ENCODE results near the gene FRMD8. TPM values are rescaled to one million over a fixed set of nuclear protein-coding genes. Genes with fewer than 3 reads are reported as not detected.
A peak's percentile ranks its signal among the peaks of the same experiment; 100 is the strongest.
"Not testable (repeated sequence)": the region's sequence is repeated elsewhere in the genome, so short reads cannot be mapped to it uniquely, and the experiment has no call there.

Gene FRMD8
- total RNA-seq, 1 donor from 2014 or later: 40.5 TPM

DNA sequence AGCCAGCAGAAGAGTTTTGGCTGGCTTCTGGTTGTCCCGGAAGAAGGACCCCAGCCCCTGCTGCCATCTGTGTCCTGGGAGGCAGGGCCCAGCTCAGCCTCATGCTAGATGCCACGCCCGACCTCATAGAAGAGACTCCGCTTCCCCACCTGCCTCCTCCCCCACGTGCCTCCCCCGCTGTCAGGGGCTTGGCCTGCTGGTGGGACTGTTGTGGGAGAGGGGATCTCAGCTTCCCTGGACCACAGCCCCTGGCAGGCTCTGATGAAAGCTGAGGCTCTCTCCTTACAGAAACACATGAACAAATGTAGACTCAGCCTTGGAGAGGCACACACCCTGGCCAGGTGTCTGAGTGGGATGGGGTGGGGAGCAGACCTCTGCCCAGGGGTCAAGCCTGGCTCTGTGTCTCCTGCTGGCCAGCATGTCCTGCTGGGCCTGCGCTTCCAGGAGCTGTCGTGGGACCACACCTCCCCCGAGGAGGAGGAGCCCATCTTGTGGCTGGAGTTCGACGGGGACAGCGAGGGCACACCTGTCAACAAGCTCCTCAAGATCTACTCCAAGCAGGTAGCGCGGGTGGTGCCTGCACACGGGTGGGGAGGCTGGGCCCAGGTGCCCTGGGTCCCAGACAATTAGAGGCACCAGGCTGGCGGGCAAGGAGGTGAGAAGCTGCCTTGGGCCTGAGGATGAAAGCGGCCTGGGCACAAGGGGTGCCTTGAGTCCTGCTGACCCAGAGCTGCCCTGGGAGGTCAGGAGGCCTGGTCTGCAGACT, 14.1 kb downstream of the FRMD8 start:
- intact Hi-C loops (cut with micrococcal nuclease): no loop called here
- Mint-ChIP-seq H3K9me3 (no peaks in the 10 kb centered on the region), H3K4me3 (no peak overlapping the region), H3K27me3 (ENCODE audit: insufficient read depth) (no peaks in the 10 kb centered on the region), H3K27ac (no peak overlapping the region), H3K36me3 (ENCODE audit: low read depth) (peaks cover 31% of the 10 kb centered on the region), H3K4me1 (ENCODE audit: low read depth) (peaks cover 6% of the 10 kb centered on the region)
- DNase-seq (ENCODE audit: low spot score): no peak

DNA sequence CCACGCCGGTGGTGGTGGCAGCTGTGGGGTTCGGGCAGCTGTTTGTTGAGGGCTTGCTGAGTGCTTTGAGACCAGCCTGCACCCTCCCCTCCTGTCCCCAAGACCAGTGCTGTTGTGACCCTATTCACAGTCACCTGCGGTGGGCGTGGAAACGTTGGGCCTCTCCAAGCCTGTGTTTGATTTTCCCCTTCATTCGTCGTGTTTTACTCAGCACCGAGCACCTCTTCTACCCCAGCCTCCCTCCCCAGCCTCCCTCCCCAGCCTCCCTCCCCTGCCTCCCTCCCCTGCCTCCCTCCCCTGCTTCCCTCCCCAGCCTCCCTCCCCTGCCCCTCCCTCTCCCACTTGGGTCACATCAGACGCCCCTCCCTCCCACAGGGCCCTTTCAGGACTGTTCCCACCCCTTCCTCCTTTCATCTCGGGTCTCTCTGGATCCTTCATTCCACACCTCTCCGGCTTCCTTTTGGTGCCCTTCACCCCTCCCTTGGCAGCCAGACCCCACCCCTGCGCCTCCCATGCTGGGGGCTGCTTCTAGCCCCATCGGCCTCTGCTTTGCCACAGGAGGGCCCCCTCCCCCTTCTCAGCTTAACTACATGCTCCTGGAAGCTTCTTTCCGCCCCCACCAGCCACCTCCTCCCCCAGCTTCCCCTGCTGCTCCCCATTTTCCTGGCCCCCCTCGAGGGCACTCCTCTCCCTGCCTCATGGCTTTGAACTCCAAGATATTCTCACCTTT, 14.8 kb downstream of the FRMD8 start:
- intact Hi-C loops (cut with micrococcal nuclease): no loop called here
- H3K27ac Mint-ChIP-seq: no peak overlapping the region
- peaks cover 31% of the 10 kb centered on the region for H3K36me3 Mint-ChIP-seq (ENCODE audit: low read depth)

DNA sequence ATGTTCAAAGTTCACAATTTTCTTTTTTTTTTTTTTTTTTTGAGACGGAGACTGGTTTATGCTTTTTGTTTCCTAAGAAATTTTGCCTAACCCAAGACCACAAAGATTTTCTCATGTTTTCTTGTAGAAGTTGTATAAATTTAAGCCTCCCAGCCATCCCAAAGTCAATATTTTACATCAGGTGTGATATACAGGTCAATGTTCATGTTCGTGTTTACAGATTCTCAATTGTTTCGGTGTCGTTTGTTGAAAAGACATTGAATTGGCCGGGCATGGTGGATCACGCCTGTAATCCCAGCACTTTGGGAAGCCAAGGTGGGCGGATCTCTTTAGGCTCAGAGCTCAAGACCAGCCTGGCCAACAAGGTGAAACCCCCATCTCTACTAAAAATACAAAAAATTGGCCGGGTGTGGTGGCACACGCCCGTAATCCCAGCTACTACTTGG, 15.4 kb downstream of the FRMD8 start:
- Mint-ChIP-seq H3K36me3 (ENCODE audit: low read depth) (peaks cover 31% of the 10 kb centered on the region), H3K9me3 (no peaks in the 10 kb centered on the region), H3K27ac (no peak overlapping the region), H3K4me3 (no peak overlapping the region), H3K27me3 (ENCODE audit: insufficient read depth) (no peaks in the 10 kb centered on the region), H3K4me1 (ENCODE audit: low read depth) (peaks cover 6% of the 10 kb centered on the region)
- DNase-seq (ENCODE audit: low spot score): no peak
- intact Hi-C loops (cut with micrococcal nuclease): no loop called here

More for the DNA sequence above, 14.8 kb downstream of the FRMD8 start:
- Mint-ChIP-seq H3K4me1 (ENCODE audit: low read depth) (peaks cover 6% of the 10 kb centered on the region), H3K4me3 (no peak overlapping the region), H3K9me3 (no peaks in the 10 kb centered on the region), H3K27me3 (ENCODE audit: insufficient read depth) (no peaks in the 10 kb centered on the region)
- DNase-seq (ENCODE audit: low spot score): no peak

DNA sequence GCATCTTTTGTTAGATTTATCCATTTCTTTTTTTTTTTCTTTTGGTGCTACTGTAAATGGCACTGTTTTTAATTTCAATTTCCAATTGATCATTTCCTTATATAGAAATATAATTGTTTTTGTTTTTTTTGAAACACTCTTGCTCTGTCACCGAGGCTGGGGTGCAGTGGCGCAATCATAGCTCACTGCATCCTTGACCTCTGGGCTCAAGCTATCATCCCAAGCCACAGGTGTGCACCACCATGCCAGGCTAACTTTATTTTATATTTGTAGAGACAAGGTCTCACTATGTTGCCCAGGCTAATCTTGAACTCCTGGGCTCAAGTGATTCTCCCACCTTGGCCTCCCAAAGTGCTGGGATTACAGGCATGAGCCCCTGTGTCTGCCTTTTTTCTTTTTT, 16.4 kb downstream of the FRMD8 start:
- H3K36me3 Mint-ChIP-seq (ENCODE audit: low read depth): peaks cover 25% of the 10 kb centered on the region
- H3K4me1 Mint-ChIP-seq (ENCODE audit: low read depth): peaks cover 6% of the 10 kb centered on the region
- H3K4me3 Mint-ChIP-seq: no peak overlapping the region
- H3K27me3 Mint-ChIP-seq (ENCODE audit: insufficient read depth): no peaks in the 10 kb centered on the region
- H3K9me3 Mint-ChIP-seq: no peaks in the 10 kb centered on the region
- no peak overlapping the region for H3K27ac Mint-ChIP-seq
- intact Hi-C loops (cut with micrococcal nuclease): no loop called here
- no peak for DNase-seq (ENCODE audit: low spot score)

DNA sequence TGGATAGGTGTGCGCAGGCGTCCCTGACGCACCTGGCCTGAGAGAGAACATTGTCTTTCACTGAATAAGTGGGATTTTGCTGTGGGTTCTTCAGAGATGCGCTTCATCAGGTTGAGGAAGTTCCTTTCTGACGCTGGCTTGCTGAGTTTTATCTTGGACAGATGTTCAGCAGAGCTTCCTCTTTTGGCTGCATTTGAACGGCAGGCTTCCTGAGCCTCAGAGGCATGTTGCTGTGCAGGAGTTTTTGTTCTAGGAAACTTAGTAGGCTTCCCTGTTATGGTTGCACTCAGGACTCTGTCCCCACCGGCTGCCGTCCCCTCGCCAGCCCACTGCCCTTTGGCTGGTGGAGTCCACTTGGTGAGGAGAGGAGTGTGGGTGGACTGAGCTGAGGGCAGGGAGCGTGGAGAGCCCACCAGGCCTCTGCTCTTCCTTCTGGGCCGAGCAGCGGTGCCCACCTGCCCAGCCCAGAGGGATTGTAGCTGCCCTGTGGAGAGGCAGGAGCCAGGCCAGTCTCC, 17.2 kb downstream of the FRMD8 start:
- Mint-ChIP-seq H3K27me3 (ENCODE audit: insufficient read depth) (no peaks in the 10 kb centered on the region), H3K4me3 (peak overlapping the region; percentile 33), H3K4me1 (ENCODE audit: low read depth) (peaks cover 6% of the 10 kb centered on the region), H3K36me3 (ENCODE audit: low read depth) (peaks cover 21% of the 10 kb centered on the region), H3K9me3 (no peaks in the 10 kb centered on the region), H3K27ac (no peak overlapping the region)
- no peak for DNase-seq (ENCODE audit: low spot score)
- intact Hi-C loops (cut with micrococcal nuclease): no loop called here

DNA sequence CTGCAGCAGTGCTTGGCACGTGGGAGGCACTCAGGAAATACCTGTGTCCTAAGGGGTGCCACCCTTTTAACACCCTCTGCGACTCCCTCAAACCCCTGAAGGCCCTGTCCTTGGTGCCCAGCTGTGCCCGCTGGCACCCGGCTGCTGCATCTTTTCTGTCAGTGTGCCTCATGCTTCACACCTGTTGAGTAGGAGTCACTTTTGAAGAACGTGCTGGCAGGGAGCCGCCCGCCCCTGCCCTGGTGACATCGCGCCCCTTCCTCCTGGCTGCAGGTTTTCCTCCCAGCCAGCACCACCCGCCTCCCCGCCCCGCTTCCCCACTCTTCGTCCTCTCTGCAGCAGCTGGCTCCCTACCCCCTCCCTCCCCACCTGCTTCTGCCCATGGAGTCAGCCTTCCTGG, 17.8 kb downstream of the FRMD8 start:
- Mint-ChIP-seq H3K27ac (no peak overlapping the region), H3K4me3 (no peak overlapping the region), H3K9me3 (no peaks in the 10 kb centered on the region), H3K36me3 (ENCODE audit: low read depth) (peaks cover 22% of the 10 kb centered on the region), H3K4me1 (ENCODE audit: low read depth) (peaks cover 6% of the 10 kb centered on the region), H3K27me3 (ENCODE audit: insufficient read depth) (no peaks in the 10 kb centered on the region)
- intact Hi-C loops (cut with micrococcal nuclease): no loop called here
- DNase-seq (ENCODE audit: low spot score): no peak

DNA sequence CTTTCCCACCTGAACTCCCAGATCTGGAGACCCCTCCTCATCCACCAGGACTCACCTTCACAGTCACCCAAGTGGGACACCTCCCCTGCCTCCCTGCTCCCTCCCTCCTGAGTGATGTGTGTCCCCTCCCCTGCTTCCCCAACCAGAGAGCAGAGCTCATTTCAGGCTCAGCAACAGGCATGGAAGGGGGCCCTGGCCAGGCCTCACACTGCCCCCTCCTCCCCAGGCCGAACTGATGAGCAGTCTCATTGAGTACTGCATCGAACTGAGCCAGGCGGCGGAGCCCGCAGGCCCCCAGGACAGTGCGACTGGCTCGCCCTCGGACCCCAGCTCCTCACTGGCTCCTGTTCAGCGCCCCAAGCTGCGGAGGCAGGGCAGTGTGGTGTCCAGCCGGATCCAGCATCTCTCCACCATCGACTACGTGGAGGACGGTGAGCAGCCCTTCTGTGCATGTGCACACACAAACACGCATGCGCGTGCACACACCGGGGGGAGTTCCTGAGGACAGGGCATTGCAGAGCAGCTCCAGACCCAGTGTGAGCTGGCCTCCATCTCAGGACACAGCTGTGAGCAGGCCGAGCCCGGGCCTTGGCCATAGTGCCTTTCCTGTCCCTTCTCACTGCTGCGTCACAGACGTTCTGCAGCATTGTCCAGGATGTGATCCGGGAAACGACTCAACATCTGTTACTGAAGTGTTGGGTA, 18.4 kb downstream of the FRMD8 start:
- DNase-seq (ENCODE audit: low spot score): no peak
- Mint-ChIP-seq H3K4me3 (no peak overlapping the region), H3K9me3 (no peaks in the 10 kb centered on the region), H3K27me3 (ENCODE audit: insufficient read depth) (no peaks in the 10 kb centered on the region), H3K27ac (no peak overlapping the region), H3K36me3 (ENCODE audit: low read depth) (peaks cover 24% of the 10 kb centered on the region), H3K4me1 (ENCODE audit: low read depth) (peaks cover 6% of the 10 kb centered on the region)
- intact Hi-C loops (cut with micrococcal nuclease): no loop called here

DNA sequence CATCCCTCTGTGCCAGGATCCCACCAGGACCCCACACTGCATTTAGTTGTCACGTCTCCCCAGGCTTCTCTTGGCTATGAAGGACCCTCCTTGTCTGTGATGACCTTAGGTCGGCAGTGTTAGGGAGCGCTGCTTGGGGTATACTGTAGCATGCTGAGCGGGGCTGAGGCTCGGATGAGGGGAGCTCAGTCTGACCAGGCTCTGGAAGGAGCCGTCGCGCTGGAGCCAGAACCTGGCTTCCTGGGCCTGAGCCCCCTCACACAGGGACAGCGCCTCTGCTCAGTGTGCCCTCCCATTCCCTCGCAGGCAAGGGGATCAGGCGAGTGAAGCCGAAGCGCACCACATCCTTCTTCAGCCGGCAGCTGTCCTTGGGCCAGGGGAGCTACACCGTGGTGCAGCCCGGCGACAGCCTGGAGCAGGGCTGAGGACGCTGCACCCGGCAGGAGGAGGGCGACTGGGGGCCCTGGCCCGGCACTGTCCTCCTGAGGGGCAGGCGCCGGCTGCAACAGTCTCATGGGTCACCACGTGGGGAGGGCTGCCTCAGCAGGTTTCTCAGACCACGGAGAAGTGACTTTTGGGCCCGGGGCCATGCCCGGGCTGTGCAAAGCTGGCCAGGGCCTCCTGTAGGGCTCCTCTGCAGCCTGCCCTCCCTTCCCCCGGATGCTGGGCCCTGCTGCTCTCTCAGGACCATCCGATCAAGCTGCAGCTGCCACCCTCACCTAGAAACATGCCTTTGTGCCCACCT, 24.7 kb downstream of the FRMD8 start:
- no peaks in the 10 kb centered on the region for H3K9me3 Mint-ChIP-seq
- peaks cover 17% of the 10 kb centered on the region for H3K36me3 Mint-ChIP-seq (ENCODE audit: low read depth)
- H3K27ac Mint-ChIP-seq: no peak overlapping the region

DNA sequence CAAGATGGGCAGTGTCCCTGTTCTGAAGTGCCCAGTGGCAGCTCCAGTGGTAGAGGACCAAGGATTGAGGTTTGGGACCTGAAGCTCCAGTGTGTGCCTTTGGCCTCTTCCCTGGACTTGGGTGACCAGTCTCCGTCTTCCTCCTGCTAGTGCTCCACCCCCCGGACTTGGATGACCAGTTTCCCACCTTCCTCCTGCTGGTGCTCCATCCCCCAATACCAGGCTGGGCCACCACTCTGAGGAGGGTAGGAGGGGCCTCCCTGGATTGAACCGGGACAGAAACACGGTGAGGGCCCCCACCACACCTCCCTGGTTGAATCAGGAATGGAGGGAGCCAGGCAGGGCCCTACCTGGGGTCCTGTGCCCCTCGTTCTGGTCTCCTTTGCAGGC, 25.2 kb downstream of the FRMD8 start:
- H3K36me3 Mint-ChIP-seq (ENCODE audit: low read depth): peaks cover 17% of the 10 kb centered on the region
- no peak overlapping the region for H3K4me3 Mint-ChIP-seq
- no peaks in the 10 kb centered on the region for H3K27me3 Mint-ChIP-seq (ENCODE audit: insufficient read depth)
- no peak for DNase-seq (ENCODE audit: low spot score)
- no peaks in the 10 kb centered on the region for H3K9me3 Mint-ChIP-seq
- peaks cover 12% of the 10 kb centered on the region for H3K4me1 Mint-ChIP-seq (ENCODE audit: low read depth)
- intact Hi-C loops (cut with micrococcal nuclease): no loop called here
- H3K27ac Mint-ChIP-seq: no peak overlapping the region

More for the DNA sequence above, 24.7 kb downstream of the FRMD8 start:
- H3K4me3 Mint-ChIP-seq: no peak overlapping the region
- no peak for DNase-seq (ENCODE audit: low spot score)
- no peaks in the 10 kb centered on the region for H3K27me3 Mint-ChIP-seq (ENCODE audit: insufficient read depth)
- peaks cover 7% of the 10 kb centered on the region for H3K4me1 Mint-ChIP-seq (ENCODE audit: low read depth)
- intact Hi-C loops (cut with micrococcal nuclease): no loop called here

DNA sequence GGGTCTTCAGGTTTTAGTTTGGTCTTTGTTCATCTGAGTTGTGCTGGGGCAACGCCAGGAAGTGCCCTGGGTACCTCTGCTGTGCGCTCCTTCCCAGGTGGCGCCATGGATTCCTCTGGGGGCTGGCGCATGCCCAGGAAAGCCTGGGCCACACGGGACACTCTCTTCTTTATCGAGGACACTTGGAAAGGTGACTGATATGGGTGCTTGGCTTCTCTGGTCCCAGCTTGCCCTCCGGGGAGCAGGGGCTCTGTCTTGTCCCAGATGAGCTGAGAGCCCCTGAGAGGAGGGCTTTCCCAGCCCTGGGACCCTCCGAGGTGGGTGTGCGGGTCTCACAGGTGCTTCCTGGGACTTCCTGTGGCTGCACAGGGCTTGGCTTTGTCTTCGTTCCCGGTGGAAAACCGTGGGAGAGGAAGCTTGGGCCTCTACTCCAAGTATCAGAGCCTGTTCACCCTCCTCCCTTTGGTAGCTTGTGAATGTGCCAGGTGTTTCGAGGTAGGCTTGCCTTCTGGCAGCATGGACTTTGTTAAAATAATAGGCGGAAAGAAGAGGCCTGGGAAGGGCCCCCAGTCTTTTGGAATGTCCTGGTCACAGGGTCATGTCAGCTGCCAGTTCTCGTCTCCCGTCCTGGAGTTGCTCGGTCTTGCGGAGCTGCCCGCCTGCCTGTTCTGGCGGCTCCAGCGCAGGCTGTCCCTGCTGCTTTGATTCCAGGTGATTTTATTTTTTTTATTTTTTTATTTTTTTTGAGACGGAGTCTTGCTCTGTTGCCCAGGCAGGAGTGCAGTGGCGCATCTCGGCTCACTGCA, 26.0 kb downstream of the FRMD8 start:
- peaks cover 17% of the 10 kb centered on the region for H3K36me3 Mint-ChIP-seq (ENCODE audit: low read depth)
- no peaks in the 10 kb centered on the region for H3K27me3 Mint-ChIP-seq (ENCODE audit: insufficient read depth)
- intact Hi-C loops (cut with micrococcal nuclease): no loop called here
- H3K4me3 Mint-ChIP-seq: no peak overlapping the region
- H3K9me3 Mint-ChIP-seq: no peaks in the 10 kb centered on the region
- peaks cover 20% of the 10 kb centered on the region for H3K4me1 Mint-ChIP-seq (ENCODE audit: low read depth)
- no peak for DNase-seq (ENCODE audit: low spot score)
- no peak overlapping the region for H3K27ac Mint-ChIP-seq

DNA sequence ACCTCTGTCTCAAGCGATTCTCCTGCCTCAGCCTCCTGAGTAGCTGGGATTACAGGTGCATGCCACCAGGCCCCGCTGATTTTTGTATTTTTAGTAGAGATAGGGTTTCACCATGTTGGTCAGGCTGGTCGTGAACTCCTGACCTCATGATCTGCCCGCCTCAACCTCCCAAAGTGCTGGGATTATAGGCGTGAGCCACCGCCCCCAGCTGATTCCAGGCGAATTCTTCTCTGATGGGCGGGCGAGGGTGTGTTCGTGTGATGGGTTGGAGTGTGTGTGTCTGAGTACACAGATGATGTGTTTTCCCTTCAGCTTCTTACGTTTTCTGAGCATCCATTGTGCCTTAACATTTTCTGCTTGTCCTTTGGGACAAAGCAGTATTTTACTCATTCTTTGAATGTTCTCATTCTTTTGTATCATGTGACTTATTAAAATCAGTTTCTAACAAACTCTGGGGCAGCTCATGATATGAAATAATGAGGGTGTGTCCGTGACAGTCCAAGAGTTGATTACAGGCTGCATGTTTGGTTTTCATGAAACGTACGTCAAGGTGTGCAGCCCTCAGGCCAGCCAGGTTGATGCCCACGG, 26.7 kb downstream of the FRMD8 start:
- H3K4me3 Mint-ChIP-seq; intact Hi-C loops (cut with micrococcal nuclease); H3K9me3 Mint-ChIP-seq; DNase-seq (ENCODE audit: low spot score); H3K27me3 Mint-ChIP-seq (ENCODE audit: insufficient read depth); H3K27ac Mint-ChIP-seq: not testable (repeated sequence)
- Mint-ChIP-seq H3K4me1 (ENCODE audit: low read depth) (peaks cover 27% of the 10 kb centered on the region), H3K36me3 (ENCODE audit: low read depth) (peaks cover 17% of the 10 kb centered on the region)
